GM08714 (cell line): Measurements from ENCODE around the gene PCGF3.

Experiments
- H3K4me3 ChIP-seq: fragments of 200-500 bp; sonication (Bioruptor generic); 2 replicates; pipeline ENCODE4 v1.5.1; 2014; ENCODE audit warnings: mild to moderate bottlenecking, low read length, inconsistent platforms
- ZNF274 ChIP-seq: IDR thresholded peaks from 2 replicates; pipeline ENCODE4 v1.6.1; 2012; ENCODE audit warnings: mild to moderate bottlenecking, low read depth, low read length

The PCGF3 gene

DNA sequence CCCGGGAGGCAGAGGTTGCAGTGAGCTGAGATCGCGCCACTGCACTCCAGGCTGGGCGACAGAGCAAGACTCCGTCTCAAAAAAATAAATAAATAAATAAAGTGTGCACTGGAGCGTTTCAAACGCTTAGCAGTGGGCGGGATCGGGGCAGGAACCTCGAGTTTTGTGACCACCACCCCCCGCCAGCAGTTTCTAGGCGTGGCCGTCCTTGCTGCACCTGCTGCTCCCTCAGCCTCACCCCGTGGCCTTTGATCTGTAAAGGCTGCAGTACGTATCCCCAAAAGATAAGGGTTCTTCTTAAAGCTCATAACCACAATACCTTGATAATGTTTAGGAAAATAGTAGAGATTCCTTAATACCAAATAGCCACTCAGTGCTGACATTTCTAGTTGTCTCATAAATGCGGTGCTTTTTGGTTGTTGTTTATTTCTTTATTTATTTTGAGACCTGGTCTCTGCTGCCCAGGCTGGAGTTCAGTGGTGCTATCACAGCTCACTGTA lies 33.2 kb downstream of the PCGF3 start:
- no peak for TF ChIP-seq ZNF274
- H3K4me3 ChIP-seq = no peak overlapping the region

- TF ChIP-seq ZNF274 = no peak
- no peak overlapping the region for H3K4me3 ChIP-seq
These were observed 33.9 kb downstream of the PCGF3 start for GRCh38 chr4:739569-739968.

GRCh38 chr4:740011-740410 lies 34.4 kb downstream of the PCGF3 start:
- no peak for TF ChIP-seq ZNF274
- no peak overlapping the region for H3K4me3 ChIP-seq

DNA sequence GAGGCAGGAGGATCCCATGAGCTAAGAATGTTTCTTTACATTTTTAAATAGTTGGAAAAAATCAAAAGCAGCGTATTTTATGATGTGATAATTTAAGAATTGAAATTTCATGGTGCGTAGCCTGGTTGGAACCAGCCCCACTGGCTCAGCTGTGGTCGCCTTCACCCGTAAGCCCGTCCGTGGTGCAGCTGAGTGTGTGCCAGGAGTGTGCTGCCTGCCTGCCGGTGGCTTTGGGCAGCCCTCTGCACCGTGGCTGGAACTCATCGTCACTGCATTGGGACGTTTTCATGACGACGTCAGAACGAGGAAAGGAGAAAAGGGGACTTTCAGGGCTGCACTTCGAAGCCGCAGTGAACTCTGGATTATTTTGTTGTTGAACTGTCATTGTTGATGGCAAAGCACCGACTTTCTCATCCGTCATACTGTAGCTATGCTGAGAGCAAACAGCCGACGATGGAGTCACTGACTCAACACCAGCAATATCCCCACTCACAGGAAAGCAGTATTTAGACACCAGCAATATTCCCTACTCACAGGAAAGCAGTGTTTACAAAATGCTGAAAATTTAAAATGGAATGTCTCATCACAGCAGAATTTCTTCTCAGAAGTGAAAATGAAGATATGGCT lies 35.1 kb downstream of the PCGF3 start:
- no peak for TF ChIP-seq ZNF274
- H3K4me3 ChIP-seq = no peak overlapping the region

- TF ChIP-seq ZNF274 = no peak
- H3K4me3 ChIP-seq = no peak overlapping the region
These were observed 36.6 kb downstream of the PCGF3 start for GRCh38 chr4:742096-742741.

- TF ChIP-seq ZNF274 = no peak
- no peak overlapping the region for H3K4me3 ChIP-seq
These were observed 37.2 kb downstream of the PCGF3 start for GRCh38 chr4:742742-743311.

DNA sequence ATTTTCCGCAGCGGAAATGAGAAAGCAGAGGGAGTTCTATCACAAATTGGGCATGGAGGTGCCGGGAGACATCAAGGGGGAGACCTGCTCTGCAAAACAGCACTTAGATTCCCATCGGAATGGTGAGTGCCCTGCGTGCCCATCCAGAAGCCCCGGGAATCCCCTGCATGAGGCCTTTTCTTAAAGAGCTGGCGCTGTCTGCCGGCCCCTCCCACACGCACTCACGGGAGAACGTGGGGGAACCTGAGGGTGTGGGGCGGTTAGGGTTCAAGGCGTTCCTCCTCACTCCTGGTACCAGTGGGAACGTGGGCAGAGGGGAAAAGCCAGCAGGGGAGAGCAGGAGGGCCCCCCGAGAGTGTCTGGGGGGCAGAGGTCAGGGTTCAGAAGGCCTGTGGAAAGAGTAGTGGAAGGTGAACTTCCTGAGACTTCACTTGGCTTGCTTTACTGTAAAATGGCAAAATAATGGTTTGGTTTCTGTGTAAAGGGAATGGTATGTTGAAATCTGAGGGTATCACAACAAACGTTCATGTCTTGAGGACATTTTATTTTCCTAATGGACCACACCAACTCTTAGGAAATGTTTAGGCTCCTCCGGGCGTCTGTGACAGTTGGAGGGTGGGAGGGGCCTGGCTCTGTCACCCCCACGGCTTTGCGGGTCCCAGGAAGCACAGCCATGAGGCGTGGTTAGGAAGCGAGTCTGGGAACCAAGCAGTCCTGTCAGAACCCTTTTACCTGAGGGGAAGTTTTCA lies 38.0 kb downstream of the PCGF3 start:
- no peak for TF ChIP-seq ZNF274
- no peak overlapping the region for H3K4me3 ChIP-seq

GRCh38 chr4:744212-744841 lies 38.7 kb downstream of the PCGF3 start:
- no peak for TF ChIP-seq ZNF274
- no peak overlapping the region for H3K4me3 ChIP-seq

DNA sequence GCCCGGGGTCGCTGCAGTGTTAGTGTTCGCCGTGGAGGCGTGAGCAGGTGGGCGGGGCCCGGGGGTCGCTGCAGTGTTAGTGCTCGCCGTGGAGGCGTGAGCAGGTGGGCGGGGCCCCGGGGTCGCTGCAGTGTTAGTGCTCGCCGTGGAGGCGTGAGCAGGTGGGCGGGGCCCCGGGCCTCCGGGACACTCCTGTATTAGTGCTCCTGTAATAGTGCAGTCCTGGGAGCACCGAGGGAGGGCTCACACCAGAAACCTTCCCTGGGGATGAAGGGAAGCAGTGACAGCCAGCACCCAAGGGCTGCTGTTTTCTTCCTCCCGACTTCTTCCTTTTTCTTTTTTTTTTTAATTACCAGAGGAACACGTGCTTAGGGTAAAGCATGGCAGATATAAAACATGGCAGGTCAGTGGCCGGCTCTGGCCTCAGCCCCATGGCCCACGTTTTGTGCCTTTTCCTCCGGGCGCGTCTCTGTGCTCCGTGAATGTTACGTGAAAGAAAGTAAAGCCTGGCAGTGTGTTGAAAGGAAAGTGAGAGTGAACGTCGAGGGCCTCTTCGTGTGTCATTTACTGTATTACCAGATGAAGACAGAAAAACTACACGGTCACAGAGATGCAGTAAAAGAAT lies 42.0 kb downstream of the PCGF3 start:
- no peak overlapping the region for H3K4me3 ChIP-seq
- no peak for TF ChIP-seq ZNF274

GRCh38 chr4:748461-748860 lies 42.8 kb downstream of the PCGF3 start:
- TF ChIP-seq ZNF274 = no peak
- H3K4me3 ChIP-seq = no peak overlapping the region

DNA sequence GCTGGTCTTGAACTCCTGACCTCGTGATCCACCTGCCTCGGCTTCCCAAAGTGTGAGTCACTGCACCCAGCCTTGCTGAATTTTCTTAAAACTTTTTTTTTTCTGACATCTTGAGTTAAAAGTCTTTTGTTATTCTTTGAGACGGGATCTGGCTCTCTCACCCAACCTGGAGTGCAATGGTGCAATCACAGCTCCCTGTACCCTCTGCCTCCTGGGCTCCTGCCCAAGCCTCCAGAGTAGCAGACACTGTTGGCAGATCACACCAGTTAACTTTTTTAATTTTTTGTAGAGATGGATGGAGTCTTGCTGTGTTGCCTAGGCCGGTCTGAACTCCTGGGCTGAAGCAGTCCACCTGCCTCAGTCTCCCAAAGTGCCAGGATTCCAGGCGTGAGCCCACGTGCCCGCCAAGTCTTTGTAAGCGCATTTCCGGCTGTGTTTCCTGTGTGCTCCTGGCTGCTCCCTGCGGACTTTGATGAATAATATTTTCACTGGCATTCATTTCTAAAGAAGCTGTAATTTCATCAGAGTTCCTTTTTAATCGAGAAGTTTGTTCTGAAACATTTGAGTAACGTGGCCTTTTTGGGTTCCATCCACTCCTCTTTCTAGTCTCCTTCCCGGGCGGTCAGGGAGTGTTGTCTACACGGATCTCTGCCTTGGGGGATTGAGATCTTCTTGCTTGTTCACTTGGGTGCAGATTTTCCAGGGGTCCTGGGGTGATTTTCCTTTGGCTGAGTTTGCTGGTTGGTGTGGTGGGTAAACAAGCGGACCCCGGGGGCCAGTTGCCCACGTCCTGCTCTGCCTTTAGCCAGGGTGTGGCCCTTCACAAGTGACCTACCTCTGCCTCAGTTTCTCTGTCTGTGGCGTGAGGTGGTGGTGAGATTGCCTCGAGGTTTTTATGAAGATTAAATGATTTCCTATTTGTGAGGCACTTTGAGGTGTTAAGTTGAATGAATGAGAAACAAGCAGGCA lies 44.4 kb downstream of the PCGF3 start:
- no peak for TF ChIP-seq ZNF274
- no peak overlapping the region for H3K4me3 ChIP-seq

DNA sequence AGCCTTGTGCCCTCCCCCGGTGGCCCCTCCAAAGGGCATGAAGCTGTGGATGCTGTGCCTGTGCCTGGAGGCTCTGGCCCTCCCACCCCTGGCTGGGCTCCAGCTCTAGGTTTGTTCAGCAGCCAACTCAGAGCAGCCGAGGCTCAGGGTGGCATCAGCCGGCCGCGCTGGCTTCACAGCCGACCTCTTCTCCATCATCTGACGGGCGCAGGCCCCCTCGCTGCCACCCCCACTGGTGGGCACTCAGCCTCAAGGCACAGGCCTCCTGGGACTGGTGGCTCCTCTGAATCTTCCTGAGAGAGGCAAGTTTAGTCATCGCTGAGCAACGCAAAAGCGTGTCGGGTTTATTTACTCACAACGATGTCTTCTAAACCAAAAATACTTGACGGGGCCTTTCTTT lies 46.0 kb downstream of the PCGF3 start:
- TF ChIP-seq ZNF274 = no peak
- H3K4me3 ChIP-seq = no peak overlapping the region
